HG02885 (cell line): ENCODE data around the gene APBA2.
"Not testable (repeated sequence)": the region's sequence is repeated elsewhere in the genome, so short reads cannot be mapped to it uniquely, and the experiment has no call there.

Experiments used
- ATAC-seq: cut with Tn5 transposase; IDR thresholded peaks from one replicate; pipeline ENCODE4 v1.9.1; 2021; ENCODE audit warnings: mild to moderate bottlenecking; ENCODE audit not compliant: unreplicated experiment, poor library complexity

The APBA2 gene

DNA sequence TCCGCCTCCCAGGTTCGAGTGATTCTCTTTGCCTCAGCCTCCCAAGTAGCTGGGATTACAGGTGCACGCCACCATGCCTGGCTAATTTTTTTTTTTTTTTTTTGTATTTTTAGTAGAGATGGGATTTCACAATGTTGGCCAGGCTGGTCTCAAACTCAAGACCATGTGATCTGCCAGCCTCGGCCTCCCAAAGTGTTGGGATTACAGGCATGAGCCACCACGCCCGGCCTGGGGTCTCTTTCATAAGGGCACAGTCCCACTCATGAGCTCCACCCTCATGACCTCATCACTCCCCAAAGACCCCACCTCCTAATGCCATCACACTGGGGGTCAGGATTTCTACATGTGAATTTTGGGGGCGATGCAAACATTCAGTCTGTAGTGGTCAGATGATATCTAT is 159.4 kb downstream of the APBA2 start:
- ATAC-seq: not testable (repeated sequence)

DNA sequence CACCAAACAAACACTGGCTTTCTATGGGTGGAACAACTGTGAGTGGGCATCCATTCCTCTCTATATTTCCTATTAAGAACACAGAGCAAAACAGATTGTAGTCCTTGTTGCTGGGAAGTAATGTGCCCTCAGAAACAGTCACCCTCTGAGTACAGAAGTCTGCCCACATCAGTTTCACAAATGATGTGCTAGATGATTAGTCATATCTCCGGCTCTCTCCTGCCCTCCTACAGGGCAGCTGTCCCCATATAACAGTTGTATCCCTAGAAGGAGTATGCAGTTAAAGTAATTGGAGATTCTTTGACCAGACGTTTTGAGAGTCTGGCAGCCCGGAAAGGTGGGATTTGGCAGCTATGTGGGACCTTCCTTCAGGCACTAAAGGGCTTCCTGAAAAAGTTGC is 159.9 kb downstream of the APBA2 start:
- ATAC-seq: no peak

DNA sequence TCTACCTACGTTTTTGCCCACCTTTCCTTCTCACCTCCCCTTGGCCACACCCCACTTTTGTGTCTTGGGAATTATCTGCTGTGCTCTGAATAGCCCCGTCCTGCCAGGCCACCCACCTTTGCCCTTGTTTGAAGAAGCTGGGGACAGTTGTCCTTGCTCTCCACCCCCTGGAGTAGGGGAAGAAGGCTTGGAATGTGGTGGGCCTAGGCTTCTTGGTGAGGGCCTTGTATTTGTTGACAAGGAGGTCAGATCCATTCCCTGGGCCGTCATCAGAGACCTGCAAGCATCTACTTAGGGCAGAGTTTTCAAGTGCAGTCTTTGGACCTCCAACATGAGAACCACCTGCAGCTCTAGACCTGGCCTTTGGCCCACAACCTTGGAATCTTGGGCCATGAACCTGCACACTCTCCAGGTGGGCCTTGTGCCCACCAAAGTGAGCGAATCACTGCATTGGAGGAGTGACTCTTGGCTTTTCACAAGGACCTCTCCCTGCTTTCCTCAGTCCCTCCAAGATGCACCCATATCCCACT is 160.6 kb downstream of the APBA2 start:
- ATAC-seq: no peak

DNA sequence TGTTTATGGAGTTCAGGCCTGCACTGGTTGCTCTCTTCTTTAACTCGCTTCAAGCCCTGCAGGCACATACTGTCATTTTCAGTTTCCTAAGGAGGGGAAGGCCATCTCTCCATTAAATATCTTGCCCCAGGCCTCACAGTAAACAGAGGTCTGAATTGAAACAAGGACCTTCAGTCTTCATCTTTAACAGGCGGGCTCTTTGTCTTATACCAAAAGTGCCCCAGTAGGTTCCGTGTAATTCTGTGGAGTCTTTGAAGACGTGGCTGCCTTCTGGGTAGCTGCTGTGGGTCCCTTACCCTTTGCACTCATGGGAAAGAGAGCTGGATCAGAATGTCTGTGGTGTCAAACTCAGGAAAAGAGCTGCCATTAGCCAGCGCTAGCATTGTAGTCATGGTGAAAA is 161.2 kb downstream of the APBA2 start:
- no peak for ATAC-seq

DNA sequence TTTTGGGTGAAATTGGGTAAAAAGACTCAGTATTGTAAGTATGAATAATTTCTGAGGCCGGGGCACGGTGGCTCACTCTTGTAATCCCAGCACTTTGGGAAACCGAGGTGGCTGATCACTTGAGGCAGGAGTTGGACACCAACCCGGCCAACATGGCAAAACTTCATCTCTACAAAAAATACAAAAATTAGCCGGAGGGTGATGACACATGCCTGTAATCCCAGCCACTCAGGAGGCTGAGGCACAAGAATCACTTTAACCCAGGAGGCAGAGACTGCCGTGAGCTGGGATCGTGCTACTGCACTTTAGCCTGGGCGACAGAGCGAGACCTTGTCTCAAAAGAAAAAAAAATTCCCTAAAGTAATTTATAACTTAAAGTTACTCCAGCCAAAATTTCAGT is 162.2 kb downstream of the APBA2 start:
- ATAC-seq: no peak

DNA sequence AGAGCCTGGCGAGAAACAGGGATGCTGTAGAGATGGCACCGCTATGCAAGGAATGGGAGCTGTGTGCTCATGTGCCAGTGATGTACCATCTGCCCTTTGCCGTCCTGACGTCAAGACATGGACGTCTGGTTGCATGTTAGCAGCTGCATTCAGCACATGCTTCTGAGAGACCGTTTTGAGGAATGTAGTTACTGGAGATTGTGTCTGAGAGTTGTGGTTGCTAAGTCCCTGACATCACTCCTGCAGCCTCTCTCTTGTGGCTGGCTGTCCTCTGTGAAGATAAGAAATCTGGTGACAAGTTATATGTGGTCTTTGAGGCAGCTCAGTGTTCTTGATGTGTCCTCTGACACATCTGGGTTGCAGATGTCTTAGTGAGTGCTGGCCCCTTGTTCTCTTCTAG is 165.1 kb downstream of the APBA2 start:
- no peak for ATAC-seq

DNA sequence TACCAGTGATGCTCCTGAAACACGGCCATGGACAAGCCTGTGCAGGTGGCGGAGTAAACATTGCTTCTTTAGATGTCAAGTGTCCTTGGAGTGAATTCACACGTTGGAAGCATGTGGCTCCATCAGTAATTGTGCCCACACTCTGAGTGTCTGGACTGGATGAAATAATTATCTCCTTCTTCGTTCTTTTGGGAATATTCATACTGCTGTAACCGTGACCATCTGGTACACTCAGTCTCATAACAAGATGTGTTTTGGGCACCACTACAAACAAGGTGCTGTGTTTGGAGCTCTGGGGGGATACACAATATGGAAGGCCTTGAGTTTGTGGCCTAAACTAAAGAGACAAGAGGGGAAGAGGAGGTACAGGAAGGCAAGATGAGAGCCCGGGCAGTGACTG is 165.6 kb downstream of the APBA2 start:
- no peak for ATAC-seq

DNA sequence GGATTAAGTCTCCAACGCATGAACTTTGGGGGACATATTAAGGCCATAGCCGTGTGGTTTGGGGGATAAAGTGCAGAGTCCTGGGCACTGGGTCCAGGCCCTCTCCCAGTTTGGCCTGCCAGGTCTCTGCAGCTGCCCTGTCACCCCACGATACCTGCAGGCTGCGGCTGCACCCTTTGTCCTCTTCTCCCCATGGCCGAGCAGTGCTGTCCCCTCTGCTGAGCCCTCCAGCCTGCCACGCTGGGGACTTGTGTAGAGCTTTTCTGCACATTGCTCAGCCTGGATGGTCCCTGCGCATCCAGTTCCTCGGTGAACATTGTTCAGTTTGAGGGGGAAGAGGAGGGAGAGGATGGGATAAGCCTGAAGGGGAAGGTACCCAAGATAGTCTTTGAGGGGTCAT is 167.2 kb downstream of the APBA2 start:
- no peak for ATAC-seq

DNA sequence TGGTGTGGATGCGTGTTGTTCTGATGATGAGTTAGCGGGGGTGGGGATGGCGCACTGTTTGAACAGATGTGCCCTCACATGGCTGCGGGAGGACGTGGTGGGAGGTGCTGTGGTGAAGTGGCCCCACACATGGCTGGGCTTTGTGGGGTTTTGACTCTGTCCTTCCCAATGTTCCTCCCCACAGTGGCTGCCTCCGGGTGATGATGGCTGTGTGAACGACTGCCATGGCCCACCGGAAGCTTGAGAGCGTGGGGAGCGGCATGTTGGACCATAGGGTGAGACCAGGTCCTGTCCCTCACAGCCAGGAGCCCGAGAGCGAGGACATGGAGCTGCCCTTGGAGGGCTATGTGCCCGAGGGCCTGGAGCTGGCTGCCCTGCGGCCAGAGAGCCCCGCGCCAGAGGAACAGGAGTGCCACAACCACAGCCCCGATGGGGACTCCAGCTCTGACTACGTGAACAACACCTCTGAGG is 167.9 kb downstream of the APBA2 start:
- ATAC-seq: no peak

DNA sequence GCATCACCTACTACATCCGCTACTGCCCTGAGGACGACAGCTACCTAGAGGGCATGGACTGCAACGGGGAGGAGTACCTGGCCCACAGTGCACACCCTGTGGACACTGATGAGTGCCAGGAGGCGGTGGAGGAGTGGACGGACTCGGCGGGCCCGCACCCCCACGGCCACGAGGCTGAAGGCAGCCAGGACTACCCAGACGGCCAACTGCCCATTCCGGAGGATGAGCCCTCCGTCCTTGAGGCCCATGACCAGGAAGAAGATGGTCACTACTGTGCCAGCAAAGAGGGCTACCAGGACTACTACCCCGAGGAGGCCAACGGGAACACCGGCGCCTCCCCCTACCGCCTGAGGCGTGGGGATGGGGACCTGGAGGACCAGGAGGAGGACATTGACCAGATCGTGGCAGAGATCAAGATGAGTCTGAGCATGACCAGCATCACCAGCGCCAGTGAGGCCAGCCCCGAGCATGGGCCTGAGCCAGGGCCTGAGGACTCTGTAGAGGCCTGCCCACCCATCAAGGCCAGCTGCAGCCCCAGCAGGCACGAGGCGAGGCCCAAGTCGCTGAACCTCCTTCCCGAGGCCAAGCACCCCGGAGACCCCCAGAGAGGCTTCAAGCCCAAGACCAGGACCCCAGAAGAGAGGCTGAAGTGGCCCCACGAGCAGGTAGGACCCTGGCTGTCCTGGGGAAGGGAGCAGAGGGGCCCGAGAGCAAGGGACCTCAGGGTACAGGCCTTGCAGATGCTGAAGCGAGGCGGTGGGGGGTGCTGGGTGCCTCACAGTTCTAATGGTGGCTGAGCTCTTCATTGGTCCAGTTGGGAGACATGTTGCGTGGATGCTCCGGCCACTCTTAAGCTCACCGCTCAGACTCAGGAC is 168.6 kb downstream of the APBA2 start:
- no peak for ATAC-seq

DNA sequence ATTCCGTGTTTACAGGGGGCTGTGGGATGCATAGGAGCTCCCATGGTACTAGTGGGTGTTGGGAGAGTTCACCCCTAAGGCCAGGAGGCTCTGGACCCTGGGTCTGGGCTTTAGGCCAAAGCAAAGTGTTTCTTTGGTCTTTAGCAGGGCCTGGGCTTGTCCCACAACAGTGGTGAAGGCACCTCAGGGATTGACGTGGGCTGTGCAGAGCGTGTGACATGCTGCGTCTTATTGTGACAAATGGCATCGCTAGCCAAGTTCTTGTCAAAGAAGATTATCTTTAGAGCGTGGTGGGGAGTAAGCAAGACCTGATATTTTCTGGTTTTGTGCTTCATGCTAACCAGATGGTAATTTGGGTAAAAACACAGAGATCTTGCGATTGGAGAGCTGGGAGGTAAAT is 170.1 kb downstream of the APBA2 start:
- no peak for ATAC-seq

DNA sequence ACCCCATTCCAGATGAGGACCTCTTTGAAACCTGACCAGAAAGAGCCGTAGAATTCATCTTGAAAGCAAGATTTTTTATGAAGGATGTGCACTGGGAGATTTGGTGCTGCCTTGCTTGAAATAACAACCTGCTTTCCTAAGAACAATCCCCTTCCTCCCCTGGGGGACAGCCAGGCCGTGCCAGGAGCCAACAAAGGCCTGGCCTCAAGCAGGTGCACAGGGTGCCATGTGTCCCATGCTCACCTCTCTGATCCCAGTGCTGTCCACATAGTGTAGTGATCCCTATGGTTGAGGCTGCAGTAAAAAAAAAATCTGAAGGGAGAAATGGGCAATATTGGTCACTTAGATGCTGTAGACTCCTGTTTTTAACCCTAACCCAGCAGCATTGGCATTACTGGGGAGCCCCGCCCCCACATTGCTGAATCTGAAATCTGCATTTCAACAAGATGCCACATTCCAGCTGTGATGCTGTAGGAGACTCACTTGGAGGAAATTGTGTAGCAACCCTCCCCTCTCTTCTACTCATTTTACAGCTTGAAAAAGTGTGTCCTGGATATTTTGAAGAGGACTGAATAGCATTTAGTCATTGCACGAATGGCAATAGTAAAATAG is 171.2 kb downstream of the APBA2 start:
- ATAC-seq: no peak

DNA sequence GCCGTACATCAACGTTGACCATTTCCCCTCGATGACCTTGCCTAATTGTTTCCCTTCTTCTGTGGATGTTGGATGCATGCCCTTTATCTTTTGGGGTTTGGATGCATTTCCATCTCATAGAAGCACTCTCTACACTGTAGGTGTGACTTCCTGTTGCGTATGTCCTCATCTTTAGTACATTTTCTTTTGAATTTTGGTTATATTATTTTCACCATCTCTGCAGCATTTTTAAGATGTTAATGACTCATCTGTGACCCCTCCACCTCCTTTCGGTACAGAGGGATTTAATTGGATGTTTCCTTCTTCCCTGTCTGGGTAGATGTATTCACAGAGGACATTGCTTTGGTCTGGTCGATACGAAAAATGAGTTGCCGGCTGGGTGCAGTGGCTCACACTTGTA is 172.1 kb downstream of the APBA2 start:
- ATAC-seq: no peak

DNA sequence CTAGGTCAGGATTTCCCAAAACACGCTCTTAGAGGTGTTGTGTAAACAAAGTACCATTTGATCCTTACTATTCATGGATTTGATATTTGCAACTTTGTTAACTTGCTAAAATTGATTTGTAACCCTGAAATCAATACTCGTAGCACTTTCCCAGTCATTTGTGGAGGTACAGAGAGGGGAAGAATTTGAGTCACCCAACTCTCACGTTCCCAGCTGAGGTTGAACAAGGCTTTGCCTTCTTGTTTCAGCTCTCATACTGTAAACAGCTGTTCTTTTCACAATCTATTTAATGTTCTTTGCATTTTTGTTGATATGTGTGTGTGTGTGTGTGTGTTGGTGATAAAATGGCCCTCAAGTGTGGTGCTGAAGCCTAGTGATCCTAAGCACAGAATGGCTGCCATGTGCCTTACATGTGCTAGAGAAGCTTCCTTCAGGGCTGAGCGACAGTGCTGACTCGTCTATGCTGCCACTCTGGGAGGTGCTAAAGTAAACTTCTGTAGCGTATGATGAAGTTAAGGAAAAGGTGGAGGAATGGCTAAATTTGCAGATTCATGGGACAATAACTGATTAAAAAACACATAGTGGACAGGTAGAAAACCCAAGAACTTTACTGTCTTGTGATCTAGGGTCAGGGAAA is 173.2 kb downstream of the APBA2 start:
- ATAC-seq: no peak

DNA sequence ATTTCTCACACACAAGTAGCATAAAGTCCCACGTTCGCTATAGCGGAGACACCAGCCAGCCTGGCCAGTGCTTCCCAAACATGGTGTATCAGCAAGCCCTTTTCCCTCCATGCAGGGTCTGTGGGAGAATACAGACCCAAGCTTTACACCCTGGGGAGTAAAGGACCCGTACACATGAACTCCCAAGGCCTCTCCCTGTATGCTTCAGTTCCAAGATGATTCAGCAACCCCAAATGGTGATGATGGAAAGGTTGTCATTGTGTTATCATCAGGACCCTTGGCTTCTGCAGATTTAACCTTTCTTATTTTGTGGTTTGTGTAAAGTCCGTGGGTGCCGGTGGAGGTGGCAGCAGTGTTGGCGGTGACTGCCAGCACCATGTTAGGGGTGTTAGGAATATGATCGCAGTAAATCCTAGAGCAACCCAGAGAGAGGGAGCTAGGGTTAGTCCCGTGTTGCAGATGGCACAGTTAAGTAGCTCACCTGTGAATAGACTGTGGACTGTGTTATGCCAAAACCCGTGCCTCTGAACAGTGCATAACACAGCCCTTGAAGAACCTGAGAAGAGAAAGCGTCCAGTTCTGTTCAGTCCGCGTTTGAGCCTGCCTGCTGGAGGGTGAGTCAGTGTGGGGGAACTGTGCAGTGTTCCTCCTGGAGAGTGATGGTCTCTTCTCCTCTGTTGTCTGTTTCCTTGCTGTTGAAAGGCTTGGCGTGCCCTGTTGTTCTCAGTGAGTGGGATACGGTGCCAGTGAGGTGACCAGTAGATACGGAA is 174.3 kb downstream of the APBA2 start:
- no peak for ATAC-seq

DNA sequence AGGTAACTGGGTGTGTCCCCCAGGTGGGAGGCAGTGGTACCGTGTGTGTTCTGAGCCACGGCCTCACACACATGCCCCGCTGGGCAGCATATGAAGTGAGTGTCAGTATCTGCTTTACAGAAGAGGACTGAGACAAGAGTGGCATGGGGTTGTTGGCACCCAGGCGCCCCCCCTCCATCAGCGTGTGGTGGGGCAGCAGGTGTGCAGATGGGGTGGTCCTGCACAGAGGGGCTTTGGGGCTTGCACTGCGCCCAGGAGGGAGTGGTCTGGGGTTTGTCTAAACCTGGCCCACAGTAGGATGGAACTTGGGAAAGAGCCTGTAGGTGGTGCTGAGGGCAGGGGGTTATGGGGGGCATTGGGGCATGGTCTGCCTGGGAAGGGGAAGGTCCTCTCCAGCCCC is 176.0 kb downstream of the APBA2 start:
- ATAC-seq: no peak

DNA sequence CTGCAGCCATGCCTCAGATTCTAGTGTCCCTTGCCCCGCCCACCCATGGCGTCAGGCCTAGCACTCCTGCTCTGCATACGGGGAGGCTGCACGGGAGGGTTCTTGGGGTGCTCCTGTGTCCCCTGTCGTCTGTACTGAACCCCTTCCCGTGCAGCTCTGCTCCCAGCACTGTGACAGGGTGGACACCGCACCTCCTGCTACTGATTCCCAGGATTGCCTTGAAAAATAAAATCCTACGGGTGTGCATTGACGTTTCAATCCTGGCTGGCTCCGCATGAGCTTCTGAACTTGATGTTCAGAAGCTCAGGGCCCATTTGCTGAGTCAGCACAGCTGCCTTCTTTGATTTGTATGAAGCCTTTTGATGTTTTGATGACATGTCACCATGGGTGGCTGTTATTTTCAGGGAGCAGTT is 176.4 kb downstream of the APBA2 start:
- ATAC-seq: no peak

DNA sequence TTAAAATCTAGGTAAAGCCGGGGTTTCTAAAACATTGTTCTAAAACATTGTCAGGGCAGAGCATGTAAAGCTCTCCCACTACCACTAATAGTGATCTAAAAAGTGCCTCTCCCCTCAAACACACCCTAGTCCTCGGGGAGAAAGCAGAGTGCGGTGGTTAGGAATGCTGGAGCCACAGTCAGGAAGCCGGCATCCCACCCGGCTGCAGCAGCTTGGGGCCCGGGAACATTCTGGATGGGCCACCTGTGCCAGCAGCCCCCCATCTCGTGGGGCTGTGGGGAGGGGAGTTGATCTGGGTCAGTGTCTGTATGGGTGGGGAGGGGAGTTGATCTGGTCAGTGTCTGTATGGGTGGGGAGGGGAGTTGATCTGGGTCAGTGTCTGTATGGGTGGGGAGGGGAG is 176.9 kb downstream of the APBA2 start:
- no peak for ATAC-seq

DNA sequence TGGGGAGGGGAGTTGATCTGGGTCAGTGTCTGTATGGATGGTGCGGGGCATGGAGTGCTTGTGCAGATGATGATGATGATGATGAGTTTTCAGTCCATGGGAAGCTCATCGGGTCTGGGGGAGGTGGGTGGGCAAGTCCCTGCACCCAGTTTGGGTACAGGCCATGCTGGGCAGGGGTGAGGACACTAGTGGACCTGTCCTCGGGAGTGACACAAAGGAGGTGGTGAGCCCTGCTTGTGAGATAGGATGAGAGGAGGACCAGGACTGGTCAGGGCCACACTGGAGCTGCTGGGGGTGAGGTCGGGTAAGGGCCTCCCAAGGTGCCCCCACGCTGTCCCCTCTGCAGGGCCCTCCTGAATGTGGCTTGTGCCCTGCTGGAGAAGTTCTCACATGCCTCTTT is 177.9 kb downstream of the APBA2 start:
- ATAC-seq: no peak

DNA sequence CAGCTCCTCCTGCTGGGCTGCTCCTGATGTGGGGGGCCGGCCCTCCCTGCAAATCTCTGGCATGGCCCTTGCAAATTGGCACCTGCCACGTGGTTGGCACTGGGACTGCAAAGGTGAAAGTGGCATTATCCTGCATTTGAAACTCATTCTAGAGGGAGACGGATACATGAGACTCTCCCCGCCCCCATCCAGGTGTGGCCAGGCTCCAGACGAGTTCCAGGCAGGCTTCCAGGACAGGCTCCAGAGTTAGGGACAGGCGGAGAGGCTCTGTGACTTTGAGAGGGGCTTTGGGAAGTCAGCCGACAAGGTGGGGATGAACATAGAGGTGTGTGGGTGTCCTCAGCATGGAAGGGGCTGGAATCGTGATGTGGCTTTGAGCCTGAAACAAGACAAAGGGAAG is 178.5 kb downstream of the APBA2 start:
- no peak for ATAC-seq
